Fibroblast of villous mesenchyme (primary cell): ENCODE data around the gene PLPPR5. TPM values are rescaled to one million over a fixed set of nuclear protein-coding genes. Genes with fewer than 3 reads are reported as not detected.
A peak's percentile ranks its signal among the peaks of the same experiment; 100 is the strongest.

Source experiments
- DNase-seq: peaks from one replicate; pipeline ENCODE4 v3.0.0-alpha.2; 2010; ENCODE audit warnings: low read depth
- H3K4me3 ChIP-seq: 2 replicates; pipeline ENCODE4 v1.5.1; 2011; ENCODE audit warnings: low read depth, mild to moderate bottlenecking, low read length
- total RNA-seq: library from RNA; depleted of rRNA; stranded (reverse); fragments of >200 nt; gene quantifications from 2 replicates; pipeline ENCODE4 v1.2.3, GENCODE V29; 2012
- TF ChIP-seq, protein P1 (sequence below): IDR thresholded peaks from 2 replicates; pipeline ENCODE4 v1.5.1; 2012; ENCODE audit warnings: low read depth, mild to moderate bottlenecking, low read length; ENCODE audit not compliant: insufficient read depth

The PLPPR5 gene
- total RNA-seq, 1 donor = not detected

DNA sequence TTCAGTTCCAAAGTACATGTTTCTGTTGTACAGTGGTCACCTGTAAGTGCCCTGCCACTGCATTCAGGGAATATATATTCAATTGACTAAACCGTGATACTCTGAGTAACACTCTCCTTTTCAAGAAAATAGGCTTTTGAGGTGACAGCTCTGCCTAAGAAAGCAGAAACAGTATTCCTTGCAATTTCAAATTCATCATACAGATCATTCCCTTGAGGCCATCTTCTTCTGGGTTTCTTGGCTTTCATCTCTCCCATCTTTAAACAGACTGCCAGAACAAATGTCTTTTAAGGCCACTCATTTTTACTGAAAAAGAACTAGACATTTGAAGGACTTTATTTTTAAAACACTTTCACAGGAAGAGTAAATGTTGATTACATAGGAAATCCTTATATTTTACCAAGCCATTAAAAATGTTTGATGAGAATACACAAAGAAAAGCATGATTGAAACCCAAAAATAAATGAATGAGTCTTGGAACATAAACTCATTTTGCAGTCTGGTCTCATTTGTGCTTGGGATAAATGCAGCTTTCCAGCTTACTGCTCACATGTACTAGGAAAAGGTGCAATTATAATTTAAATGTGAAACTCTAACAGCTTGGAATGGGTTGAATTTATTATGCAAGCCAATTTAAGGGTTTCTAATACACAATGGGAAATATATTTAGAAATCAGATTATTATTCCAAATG is 34.7 kb downstream of the PLPPR5 start:
- TF ChIP-seq, protein P1, sequence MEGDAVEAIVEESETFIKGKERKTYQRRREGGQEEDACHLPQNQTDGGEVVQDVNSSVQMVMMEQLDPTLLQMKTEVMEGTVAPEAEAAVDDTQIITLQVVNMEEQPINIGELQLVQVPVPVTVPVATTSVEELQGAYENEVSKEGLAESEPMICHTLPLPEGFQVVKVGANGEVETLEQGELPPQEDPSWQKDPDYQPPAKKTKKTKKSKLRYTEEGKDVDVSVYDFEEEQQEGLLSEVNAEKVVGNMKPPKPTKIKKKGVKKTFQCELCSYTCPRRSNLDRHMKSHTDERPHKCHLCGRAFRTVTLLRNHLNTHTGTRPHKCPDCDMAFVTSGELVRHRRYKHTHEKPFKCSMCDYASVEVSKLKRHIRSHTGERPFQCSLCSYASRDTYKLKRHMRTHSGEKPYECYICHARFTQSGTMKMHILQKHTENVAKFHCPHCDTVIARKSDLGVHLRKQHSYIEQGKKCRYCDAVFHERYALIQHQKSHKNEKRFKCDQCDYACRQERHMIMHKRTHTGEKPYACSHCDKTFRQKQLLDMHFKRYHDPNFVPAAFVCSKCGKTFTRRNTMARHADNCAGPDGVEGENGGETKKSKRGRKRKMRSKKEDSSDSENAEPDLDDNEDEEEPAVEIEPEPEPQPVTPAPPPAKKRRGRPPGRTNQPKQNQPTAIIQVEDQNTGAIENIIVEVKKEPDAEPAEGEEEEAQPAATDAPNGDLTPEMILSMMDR = no peak

DNA sequence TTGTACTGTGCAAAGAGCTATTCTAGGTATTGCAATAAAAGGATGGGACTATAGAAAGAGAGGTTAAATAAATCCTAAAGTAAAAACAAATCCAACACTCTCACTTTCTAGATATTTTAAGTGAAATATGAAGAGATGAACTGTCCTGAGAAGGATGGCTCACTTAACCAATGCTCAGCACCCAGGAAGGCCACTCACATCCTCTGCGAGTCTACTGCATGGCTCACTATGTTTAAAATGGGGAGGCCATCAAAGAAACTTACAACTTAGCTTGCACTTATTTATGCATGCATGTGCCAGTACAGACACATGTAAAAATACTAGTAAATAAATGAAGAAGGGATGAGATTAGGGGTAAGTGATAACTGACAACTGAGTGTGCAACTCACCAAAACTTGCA is 37.5 kb downstream of the PLPPR5 start:
- TF ChIP-seq, protein P1 = no peak
- DNase-seq = no peak
- H3K4me3 ChIP-seq = no peak overlapping the region

More for the DNA sequence above, 34.7 kb downstream of the PLPPR5 start:
- H3K4me3 ChIP-seq = no peak overlapping the region
- no peak for DNase-seq

DNA sequence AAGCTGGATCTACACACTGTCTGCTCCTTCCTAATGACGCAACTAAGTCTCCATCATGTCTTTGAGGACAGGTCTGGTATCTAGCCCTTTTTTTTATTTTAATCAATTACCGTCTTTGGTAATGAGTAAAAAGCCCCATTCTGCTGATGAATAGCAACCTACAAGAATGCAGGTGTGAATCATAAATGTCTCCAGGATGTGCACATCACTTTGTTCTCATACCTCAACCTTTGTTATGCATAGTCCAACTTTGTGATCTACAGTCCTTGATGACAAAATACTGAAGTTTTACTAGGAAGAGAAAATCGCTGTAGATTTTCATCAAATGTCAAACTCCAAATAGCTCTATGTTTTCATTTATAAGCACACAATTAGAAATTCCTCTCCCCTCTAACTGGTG is 39.3 kb downstream of the PLPPR5 start:
- no peak for DNase-seq
- TF ChIP-seq, protein P1 = no peak
- H3K4me3 ChIP-seq = no peak overlapping the region

DNA sequence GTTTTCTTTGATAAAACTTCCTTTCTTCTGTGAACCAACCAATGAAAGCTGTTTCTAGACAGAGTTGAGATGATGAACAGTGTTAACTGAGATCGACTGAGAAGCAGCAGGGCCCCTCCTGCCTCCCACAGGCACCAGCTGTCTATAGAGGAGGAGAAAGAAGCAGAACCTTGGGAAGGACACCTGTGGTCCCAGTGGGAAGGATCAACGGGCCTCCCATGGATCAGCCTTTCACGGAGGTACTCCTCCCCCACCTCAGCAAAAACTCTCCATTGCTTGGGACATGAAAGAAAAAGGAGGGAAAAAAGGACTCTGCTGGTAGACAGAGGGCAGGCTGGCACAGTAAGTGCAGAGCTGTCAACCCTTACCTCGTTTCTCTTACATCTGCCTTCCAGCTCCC is 40.5 kb downstream of the PLPPR5 start:
- TF ChIP-seq, protein P1 = no peak
- DNase-seq = no peak
- H3K4me3 ChIP-seq = no peak overlapping the region

DNA sequence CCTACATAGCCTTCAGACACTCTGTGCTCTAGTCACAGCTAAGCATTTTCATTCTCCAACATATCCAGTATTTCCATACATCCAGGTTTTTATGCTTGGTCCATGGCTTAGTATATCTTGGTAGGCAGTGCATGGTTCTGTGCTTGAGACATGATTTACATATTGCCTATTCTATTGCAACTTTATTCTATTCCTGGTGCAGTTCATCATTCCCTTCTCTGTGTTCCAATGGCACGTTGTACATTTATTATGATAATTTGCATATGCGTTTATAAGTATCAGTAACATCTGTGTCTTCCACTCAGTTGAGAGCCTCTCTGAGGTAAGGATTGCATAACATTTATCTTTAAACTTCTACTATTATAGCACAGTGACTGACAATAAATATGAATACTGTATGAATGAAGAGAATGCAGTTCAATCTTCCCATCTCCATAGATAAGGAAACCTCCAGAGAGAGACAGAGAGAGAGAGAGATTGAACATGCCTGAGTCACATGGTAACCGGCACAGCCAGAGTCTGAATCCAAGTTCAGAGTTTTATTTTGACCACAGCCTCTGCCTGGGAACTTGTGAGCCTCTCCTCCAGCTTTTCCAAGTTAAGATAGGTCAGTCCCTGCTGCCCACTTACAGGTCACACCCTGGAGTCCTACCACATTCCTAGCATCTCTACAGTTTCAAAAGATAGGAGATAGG is 41.5 kb downstream of the PLPPR5 start:
- DNase-seq = peak; percentile 30
- TF ChIP-seq, protein P1 = no peak
- H3K4me3 ChIP-seq = no peak overlapping the region

DNA sequence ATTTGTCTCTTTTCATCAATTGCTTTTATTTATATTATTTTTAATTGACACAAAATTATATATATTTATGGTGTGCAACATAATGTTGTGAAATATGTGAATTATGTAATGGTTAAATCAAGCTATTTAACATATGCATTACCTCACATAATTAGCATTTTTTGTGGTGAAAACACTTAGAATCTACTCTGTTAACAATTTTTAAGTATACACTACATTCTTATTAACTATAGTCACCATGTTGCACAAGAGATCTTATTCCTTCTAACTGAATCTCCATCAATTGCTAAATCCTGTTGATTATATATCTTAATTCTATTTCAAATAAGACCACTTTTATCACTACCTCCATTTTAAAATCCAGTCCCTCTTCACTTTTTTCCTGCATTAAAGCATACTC is 42.5 kb downstream of the PLPPR5 start:
- TF ChIP-seq, protein P1 = no peak
- peak; percentile 40 for DNase-seq
- no peak overlapping the region for H3K4me3 ChIP-seq
